Upper lobe of left lung (tissue), 6 donors: ENCODE data around the gene VWA1. TPM values are rescaled to one million over a fixed set of nuclear protein-coding genes. Genes with fewer than 3 reads are reported as not detected.
A peak's percentile ranks its signal among the peaks of the same experiment; 100 is the strongest.
"Not testable (repeated sequence)": the region's sequence is repeated elsewhere in the genome, so short reads cannot be mapped to it uniquely, and the experiment has no call there.

Source experiments
- ATAC-seq, 2 donors: fragments of 200-7000 bp; cut with Tn5 transposase; one replicate each; pipeline ENCODE4 v1.9.1; 2022; ENCODE audit warnings: mild to moderate bottlenecking in 2 of 2, moderate library complexity in 2 of 2; ENCODE audit not compliant: low FRiP score in 2 of 2
- DNase-seq, 2 donors: peaks; one replicate each; pipeline ENCODE4 v3.0.0-alpha.2; 2019 to 2020
- H3K27ac ChIP-seq, 4 donors: fragments of 200-600 bp; sonication (generic); one replicate each; pipeline ENCODE4 v1.5.1; 2016 to 2019
- H3K27me3 ChIP-seq, 4 donors: fragments of 200-600 bp; sonication (generic); one replicate each; pipeline ENCODE4 v1.5.1; 2017 to 2019
- H3K36me3 ChIP-seq, 4 donors: fragments of 200-600 bp; sonication (generic); one replicate each; pipeline ENCODE4 v1.5.1; 2016 to 2019
- H3K4me1 ChIP-seq, 4 donors: fragments of 200-600 bp; sonication (generic); one replicate each; pipeline ENCODE4 v1.5.1; 2018 to 2019
- H3K4me3 ChIP-seq, 4 donors: fragments of 200-600 bp; sonication (generic); one replicate each; pipeline ENCODE4 v1.5.1; 2017 to 2019; ENCODE audit warnings: mild to moderate bottlenecking in 2 of 4, moderate library complexity in 1 of 4
- H3K9me3 ChIP-seq, 4 donors: fragments of 200-600 bp; sonication (generic); one replicate each; pipeline ENCODE4 v1.5.1; 2018 to 2019
- EP300 ChIP-seq, 4 donors: sonication (generic); formaldehyde crosslinking; IDR thresholded peaks; one replicate each; pipeline ENCODE4 v1.5.1; 2017; ENCODE audit warnings: antibody characterized with exemption in 4 of 4, control low read depth in 2 of 4
- POLR2A ChIP-seq, 4 donors: fragments of 450-650 bp; IDR thresholded peaks; one replicate each; pipeline ENCODE4 v1.5.1; 2016 to 2017; ENCODE audit warnings: antibody characterized with exemption in 4 of 4, mild to moderate bottlenecking in 2 of 4
- POLR2AphosphoS5 ChIP-seq, 2 donors: sonication (generic); formaldehyde crosslinking; IDR thresholded peaks; one replicate each; pipeline ENCODE4 v1.5.1; 2017; ENCODE audit warnings: antibody characterized with exemption in 2 of 2
- WGBS, 2 donors: methylation state at CpG; one replicate each; pipeline ENCODE4 v1.1.5; 2017 to 2018; 5-methylcytosine and 5-hydroxymethylcytosine counted together
- total RNA-seq, 6 donors: library from RNA; depleted of rRNA in 4 of 6; stranded (reverse); fragments of >200 nt in 4 of 6; gene quantifications; one replicate each; pipeline versions ENCODE4 v1.1.0 to v1.2.1, GENCODE V29; 2016 to 2021
- TF ChIP-seq, protein P1 (sequence below), 6 experiments: fragments of 450-650 bp in 4 of 6; fragments of 200-600 bp in 2 of 6; sonication (generic) in 2 of 6; IDR thresholded peaks; one replicate each; pipeline ENCODE4 v1.5.1; 2016 to 2019; ENCODE audit warnings: antibody characterized with exemption in 6 of 6
- donor health status: DM: no; HTN: no; CAD: no; lungs with moderate emphysema.
- donor health status: DM: no; HTN: yes; CAD: no; lungs with severe emphysema.

Gene VWA1
- total RNA-seq, 6 donors from 2014 or later, result 41.8 to 108 (median 62.5) TPM

DNA sequence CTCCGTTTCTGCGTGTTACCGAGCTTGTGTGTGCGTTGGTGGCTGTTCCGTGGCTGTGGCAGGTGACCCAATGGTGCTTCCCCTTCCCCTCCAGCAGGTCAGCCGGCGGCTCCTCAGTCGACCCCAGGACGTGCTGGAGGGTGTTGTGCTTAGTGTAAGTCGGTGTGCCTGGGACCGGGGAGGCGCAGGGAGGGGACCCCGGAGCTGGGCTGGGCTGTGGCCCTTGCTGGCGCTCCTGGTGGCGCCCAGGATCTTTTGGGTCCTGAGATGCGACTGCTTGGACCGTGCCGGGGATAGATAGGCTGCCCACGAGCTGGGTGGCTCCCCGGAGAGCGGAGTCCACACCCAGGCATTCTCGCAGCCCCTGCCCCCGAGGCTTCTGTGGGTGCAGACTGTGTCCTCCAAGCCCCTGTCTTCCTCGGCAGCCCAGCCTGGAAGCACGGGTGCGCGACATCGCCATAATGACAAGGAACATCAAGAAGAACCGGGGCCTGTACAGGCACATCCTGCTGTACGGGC is 19.9 kb downstream of the VWA1 start:
- H3K27ac ChIP-seq, result no peak overlapping the region
- H3K9me3 ChIP-seq, result no peaks in the 10 kb centered on the region
- TF ChIP-seq POLR2A (IDR thresholded peaks at IDR 0.05) (no peak), POLR2AphosphoS5 (IDR thresholded peaks at IDR 0.05) (no peak), EP300 (IDR thresholded peaks at IDR 0.05) (no peak)
- TF ChIP-seq, protein P1, sequence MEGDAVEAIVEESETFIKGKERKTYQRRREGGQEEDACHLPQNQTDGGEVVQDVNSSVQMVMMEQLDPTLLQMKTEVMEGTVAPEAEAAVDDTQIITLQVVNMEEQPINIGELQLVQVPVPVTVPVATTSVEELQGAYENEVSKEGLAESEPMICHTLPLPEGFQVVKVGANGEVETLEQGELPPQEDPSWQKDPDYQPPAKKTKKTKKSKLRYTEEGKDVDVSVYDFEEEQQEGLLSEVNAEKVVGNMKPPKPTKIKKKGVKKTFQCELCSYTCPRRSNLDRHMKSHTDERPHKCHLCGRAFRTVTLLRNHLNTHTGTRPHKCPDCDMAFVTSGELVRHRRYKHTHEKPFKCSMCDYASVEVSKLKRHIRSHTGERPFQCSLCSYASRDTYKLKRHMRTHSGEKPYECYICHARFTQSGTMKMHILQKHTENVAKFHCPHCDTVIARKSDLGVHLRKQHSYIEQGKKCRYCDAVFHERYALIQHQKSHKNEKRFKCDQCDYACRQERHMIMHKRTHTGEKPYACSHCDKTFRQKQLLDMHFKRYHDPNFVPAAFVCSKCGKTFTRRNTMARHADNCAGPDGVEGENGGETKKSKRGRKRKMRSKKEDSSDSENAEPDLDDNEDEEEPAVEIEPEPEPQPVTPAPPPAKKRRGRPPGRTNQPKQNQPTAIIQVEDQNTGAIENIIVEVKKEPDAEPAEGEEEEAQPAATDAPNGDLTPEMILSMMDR (IDR thresholded peaks at IDR 0.05), result no peak
- ATAC-seq, result no peak
- H3K4me1 ChIP-seq, result no peaks in the 10 kb centered on the region
- no peaks in the 10 kb centered on the region for H3K27me3 ChIP-seq
- H3K36me3 ChIP-seq, result no peaks in the 10 kb centered on the region
- DNase-seq, result peak in 1 of 2 donors; percentile 73
- no peak overlapping the region for H3K4me3 ChIP-seq
- 76 to 90% methylated on average over 5 to 23 of the region's 30 CpGs for WGBS, 2 donors

DNA sequence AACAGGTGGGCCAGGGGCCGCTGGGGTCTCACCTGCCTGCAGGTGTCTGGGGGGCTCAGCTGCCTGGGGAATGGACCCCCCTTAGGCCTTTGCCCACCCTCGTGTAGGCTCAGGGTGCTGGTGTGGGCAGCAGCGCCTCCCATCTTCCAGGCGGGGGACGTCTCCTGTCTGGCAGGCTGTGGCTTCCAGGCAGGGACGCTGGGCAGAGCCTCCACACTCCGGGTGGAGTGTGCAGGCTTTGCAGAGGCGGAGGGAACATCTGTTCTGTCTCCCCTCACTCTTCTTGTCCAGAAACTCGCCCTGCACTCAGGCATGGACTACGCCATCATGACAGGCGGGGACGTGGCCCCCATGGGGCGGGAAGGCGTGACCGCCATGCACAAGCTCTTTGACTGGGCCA is 20.4 kb downstream of the VWA1 start:
- not testable (repeated sequence) for H3K9me3 ChIP-seq, H3K27ac ChIP-seq, H3K27me3 ChIP-seq, DNase-seq, H3K4me1 ChIP-seq, H3K4me3 ChIP-seq, H3K36me3 ChIP-seq, ATAC-seq
- 100% methylated on average over 1 of the region's 15 CpGs; no CpG with 5 or more reads in 1 of the 2 donors for WGBS, 2 donors

DNA sequence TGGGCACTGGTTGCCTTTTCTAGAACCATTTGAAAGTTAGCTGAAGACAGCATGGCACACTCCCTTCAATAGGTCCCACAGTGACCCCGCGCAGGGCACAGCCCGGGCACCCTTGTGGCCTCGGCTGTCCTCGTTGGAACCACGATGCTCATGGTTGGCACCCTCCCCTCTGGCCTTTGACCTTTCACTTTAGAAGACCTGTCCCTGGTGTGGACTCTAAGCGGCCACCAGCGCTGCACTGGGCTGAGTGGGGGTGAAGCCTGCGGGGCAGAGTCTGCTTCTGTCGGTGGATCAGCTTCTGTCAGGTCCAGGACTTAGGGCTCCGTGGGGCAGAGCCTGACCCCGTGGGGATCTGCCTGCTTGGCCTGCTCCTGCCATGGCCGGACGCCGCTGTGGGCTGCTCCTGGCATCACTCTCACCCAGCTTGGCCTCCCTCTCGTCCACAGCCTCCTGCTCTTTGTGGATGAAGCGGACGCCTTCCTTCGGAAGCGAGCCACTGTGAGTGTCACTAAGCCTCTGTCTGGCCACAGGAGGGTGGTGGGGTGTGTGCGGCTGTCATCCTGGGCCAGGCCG is 21.3 kb downstream of the VWA1 start:
- not testable (repeated sequence) for H3K9me3 ChIP-seq, H3K27ac ChIP-seq, H3K27me3 ChIP-seq, H3K4me1 ChIP-seq, ATAC-seq, H3K4me3 ChIP-seq, H3K36me3 ChIP-seq
- peak in 1 of 2 donors; percentile 63 for DNase-seq
- 90 to 97% methylated on average over 4 to 14 of the region's 22 CpGs for WGBS, 2 donors

DNA sequence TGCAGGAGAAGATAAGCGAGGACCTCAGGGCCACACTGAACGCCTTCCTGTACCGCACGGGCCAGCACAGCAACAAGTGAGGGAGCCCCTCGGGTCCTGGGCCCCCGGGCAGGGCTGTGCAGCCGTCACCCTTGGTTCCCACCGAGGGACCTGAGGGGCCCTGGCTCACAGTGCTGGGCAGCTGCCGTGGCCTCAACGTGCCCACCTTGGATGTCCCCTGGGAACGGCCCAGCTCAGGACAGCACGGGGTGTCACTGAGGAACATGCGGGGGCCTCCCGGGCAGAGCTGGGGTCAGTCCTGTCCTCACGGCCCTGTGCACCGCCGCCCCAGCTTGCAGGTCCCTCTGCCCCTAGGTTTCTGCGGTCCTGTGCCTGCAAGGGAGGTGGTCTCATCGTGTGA is 23.7 kb downstream of the VWA1 start:
- no CpG with 5 or more reads among the region's 19 CpGs for WGBS, 2 donors
- H3K27me3 ChIP-seq, H3K27ac ChIP-seq, ATAC-seq, H3K4me3 ChIP-seq, H3K9me3 ChIP-seq, H3K36me3 ChIP-seq: not testable (repeated sequence)
- H3K4me1 ChIP-seq, result peaks cover 0 to 12% (median 8%) of the 10 kb centered on the region in 4 donors
- peak in 1 of 2 donors; percentile 60 for DNase-seq

DNA sequence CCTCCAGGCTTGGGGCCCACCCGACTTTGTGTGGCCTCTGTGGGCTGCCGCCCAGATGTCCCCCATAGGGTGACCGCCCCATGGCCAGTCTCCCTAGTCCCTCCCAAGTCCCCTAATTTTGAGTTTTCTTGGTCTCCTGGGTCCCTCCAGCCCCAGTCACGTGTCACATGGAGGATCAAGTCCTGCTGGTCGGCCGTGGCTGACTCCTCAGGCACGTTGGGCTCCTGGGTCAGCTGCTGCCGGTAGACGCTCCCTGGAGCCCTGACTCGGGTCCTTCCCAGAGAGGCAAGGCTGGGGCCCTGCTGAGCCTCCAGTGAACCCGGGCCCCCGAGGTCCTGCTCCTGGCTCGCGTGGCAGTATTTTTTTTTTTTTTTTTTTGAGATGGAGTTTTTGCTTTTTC is 24.2 kb downstream of the VWA1 start:
- not testable (repeated sequence) for ATAC-seq

DNA sequence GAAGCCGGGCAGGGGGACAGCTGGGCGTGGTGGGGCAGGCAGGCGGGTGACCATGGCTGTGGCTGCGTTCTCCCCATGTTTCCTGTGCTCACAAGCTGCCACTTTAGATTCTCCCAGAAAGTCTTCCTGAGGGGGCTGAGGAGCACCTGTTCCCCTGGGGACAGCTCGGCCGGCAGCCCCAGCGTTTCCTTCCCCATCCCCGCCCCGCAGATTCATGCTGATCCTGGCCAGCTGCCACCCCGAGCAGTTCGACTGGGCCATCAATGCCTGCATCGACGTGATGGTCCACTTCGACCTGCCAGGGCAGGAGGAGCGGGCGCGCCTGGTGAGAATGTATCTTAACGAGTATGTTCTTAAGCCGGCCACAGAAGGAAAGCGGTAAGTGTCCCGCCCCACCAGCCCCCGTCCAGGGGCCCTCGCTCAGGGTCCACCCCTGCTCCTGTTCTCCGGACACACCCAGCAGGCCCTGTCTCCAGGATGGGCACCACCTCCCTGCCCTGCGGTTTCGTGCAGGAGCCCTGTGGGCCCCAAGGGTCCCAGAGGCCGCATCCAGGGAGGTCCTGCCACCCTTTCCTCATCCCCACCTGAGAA is 25.1 kb downstream of the VWA1 start:
- peaks cover 0 to 12% (median 8%) of the 10 kb centered on the region in 4 donors for H3K4me1 ChIP-seq
- H3K36me3 ChIP-seq, result no peaks in the 10 kb centered on the region
- WGBS, 2 donors, result 59 to 76% methylated on average over 3 to 25 of the region's 27 CpGs
- TF ChIP-seq, protein P1 (IDR thresholded peaks at IDR 0.05), result no peak
- no peak for TF ChIP-seq POLR2A (IDR thresholded peaks at IDR 0.05)
- TF ChIP-seq POLR2AphosphoS5 (IDR thresholded peaks at IDR 0.05), result no peak
- no peak for TF ChIP-seq EP300 (IDR thresholded peaks at IDR 0.05)
- no peaks in the 10 kb centered on the region for H3K9me3 ChIP-seq
- ATAC-seq (no peak), DNase-seq (peak in 1 of 2 donors; percentile 61)
- no peaks in the 10 kb centered on the region for H3K27me3 ChIP-seq
- no peak overlapping the region for H3K4me3 ChIP-seq
- H3K27ac ChIP-seq, result no peak overlapping the region

More for the DNA sequence above, 24.2 kb downstream of the VWA1 start:
- peaks cover 0 to 12% (median 8%) of the 10 kb centered on the region in 4 donors for H3K4me1 ChIP-seq
- not testable (repeated sequence) for H3K4me3 ChIP-seq, H3K27ac ChIP-seq, H3K27me3 ChIP-seq, H3K36me3 ChIP-seq, H3K9me3 ChIP-seq
- DNase-seq, result peak in 1 of 2 donors; percentile 64
- WGBS, 2 donors, result 88 to 92% methylated on average over 9 to 11 of the region's 14 CpGs
